ENCODE measurements around the gene DDO.

- no peak for TF ChIP-seq MAX (IDR thresholded peaks at IDR 0.05; ENCODE audit: low read depth, low read length)
- TF ChIP-seq MYC (IDR thresholded peaks at IDR 0.05; ENCODE audit: low read depth, low read length) = no peak
- TF ChIP-seq CTCF (IDR thresholded peaks at IDR 0.05; ENCODE audit: low read depth, low read length) = no peak
- no peak for TF ChIP-seq POLR2A (IDR thresholded peaks at IDR 0.05; ENCODE audit: extremely low read depth, insufficient read length)
These were observed 19.7 kb upstream of the DDO start for GRCh38 chr6:110434961-110435602.

Measured in NB4 (cell line).